COLO668 (cell line): ENCODE data around the gene KLHDC8B.
"Not testable (repeated sequence)": the region's sequence is repeated elsewhere in the genome, so short reads cannot be mapped to it uniquely, and the experiment has no call there.

Experiments used
- DNase-seq: peaks from one replicate; lab custom pipeline; 2025; ENCODE audit not compliant: unreplicated experiment; lab: John Stamatoyannopoulos, UW

The KLHDC8B gene

DNA sequence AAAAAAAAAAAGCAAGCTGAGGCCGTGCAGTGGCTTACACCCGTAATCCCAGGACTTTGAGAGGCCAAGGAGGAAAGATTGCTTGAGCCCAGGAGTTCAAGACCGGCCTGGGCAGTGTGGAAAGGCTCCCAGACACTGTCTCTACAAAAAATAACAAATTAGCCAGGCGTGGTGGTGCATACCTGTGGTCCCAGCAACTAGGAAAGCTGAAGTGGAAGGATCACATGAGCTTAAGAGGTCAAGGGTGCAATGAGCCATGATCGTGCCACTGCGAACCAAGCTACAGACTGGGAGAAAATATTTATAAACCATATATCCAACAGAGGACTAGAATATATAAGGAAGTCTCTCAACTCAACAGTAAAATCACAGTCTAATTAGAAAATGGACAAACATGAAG is 10.0 kb downstream of the KLHDC8B start:
- DNase-seq, result no peak

GRCh38 chr3:49182682-49183081 is 11.3 kb downstream of the KLHDC8B start:
- DNase-seq, result no peak

DNA sequence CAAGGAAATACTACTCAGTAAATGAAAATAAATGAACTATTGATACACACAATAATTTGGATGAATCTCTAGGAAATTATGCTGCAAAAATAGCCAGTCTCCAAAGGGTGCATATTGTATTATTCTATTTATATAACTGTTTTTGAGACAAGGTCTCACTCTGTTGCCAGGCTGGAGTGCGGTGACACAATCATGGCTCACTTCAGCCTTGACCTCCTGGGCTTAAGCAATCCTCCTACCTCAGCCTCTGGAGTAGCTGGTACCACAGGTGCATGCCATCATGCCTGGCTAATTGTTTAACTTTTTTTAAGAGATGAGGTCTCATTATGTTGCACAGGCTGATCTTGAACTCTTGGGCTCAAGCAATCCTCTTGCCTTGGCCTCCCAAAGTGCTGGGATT is 12.5 kb downstream of the KLHDC8B start:
- no peak for DNase-seq

DNA sequence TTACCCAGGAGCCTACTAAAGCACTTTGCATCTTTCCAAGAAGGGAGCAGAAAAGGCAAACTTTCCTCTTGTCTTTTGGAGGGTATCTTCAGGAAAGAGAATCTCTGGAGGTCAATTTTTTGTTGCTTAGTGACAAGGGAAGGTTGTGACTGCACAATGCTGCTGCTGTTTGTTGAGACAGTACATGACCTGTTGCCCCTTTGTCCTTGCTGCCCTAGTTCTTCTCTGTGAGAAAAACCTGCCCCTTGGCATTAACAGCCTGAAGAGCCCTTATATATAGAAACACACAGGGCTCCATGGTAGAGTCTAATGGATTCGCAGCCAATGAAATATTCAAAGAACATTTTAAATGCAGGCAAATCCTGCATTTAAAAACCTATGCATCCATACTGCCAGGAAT is 20.3 kb downstream of the KLHDC8B start:
- DNase-seq, result no peak

- no peak for DNase-seq
Observed at GRCh38 chr3:49198161-49198560, 26.8 kb downstream of the KLHDC8B start.

DNA sequence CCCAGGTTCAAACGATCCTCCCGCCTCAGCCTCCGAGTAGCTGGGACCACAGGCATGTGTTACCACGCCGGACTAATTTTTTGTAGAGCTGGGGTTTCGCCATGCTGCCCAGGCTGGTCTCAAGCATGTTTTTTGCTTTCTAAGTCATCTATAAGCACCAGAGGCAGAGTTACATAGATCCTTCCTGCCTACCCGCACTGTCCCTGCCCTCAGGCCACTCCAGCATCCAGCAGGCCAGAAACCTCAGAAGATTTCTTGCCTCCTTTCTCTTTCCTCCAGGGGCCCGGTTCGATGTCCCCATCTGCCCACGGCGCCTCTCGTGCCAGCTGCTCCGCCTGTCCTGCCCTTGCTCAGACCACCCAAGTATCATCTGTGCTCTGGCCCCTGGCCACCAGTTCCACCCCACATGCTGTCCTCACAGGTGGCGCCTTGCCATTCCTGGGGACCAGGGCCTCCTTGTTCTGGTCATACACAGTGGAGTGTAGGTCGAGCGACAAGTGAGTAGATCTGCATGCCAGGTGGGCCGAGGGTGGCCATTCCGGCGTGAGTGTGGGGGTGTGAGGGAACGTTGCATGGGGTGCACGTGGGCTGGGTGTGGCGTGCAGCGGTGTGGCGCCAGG is 27.3 kb downstream of the KLHDC8B start:
- no peak for DNase-seq

DNA sequence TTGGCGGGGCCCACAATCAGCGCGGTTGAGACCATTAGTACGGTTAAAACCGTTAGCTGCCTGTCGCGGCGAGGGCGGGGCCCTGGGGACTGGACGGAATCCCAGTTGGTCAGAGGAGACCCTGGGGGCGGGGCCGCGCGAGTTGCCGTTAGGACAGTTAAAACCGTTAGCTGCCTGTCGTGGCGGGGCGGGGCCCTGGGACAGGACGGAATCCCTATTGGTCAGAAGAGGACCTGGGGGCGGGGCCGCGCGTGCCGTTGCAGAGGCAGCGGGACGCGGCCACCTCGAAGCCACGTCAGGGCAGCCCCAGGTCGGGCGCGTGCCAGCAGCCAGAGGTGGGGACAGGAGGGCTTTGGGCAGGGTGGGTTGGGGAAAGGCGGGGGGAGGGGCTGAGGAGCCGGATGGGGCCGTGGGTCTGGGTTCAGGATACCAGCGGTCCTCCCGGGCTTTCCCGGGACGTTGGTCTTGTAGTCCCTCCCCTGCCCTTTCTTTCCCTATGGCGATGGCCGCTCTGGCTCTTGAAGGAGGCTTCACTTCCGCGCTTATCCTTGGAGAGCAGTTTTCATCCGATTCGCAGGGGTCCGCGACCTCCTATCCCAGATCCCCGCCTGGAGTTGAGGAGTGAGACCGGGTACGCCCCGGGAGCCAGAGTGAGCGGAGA is 28.0 kb downstream of the KLHDC8B start:
- no peak for DNase-seq

GRCh38 chr3:49199900-49200281 is 28.5 kb downstream of the KLHDC8B start:
- no peak for DNase-seq

GRCh38 chr3:49213541-49213943 is 42.1 kb downstream of the KLHDC8B start:
- DNase-seq, result no peak

GRCh38 chr3:49213998-49214397 is 42.6 kb downstream of the KLHDC8B start:
- no peak for DNase-seq

DNA sequence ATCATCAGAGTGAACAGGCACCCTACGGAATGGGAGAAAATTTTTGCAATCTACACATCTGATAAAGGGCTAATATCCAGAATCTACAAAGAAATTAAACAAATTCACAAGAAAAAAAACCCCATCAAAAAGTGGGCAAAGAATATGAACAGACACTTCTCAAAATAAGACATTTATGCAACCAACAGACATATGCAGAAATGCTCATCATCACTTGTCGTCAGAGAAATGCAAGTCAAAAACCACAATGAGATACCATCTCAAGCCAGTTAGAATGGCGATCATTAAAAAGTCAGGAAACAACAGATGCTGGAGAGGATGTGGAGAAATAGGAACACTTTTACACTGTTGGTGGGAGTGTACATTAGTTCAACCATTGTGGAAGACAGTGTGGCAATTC is 45.3 kb downstream of the KLHDC8B start:
- not testable (repeated sequence) for DNase-seq

- not testable (repeated sequence) for DNase-seq
Observed at GRCh38 chr3:49217108-49217507, 45.7 kb downstream of the KLHDC8B start.

- DNase-seq, result no peak
Observed at GRCh38 chr3:49217688-49218470, 46.5 kb downstream of the KLHDC8B start.

DNA sequence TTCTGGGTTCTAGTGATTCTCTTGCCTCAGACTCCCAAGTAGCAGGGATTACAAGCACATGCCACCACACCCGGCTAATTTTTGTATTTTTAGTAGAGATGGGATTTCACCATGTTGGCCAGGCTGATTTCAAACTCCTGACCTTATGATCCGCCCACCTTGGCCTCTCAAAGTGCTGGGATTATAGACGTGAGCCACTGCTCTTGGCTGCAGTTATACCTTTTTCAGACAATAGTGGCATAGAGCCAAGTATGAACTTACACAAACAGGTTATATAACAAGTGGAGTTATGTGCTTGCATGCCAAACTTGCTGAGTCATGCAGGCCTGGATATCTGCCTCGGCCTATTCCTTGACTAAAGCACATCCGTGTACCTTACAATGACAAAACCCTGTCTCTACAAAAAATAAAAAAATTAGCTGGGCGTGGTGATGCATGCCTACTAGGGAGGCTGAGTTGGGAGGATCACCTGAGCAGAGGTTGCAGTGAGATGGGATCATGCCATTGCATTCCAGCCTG is 47.1 kb downstream of the KLHDC8B start:
- peak; percentile 3 for DNase-seq

DNA sequence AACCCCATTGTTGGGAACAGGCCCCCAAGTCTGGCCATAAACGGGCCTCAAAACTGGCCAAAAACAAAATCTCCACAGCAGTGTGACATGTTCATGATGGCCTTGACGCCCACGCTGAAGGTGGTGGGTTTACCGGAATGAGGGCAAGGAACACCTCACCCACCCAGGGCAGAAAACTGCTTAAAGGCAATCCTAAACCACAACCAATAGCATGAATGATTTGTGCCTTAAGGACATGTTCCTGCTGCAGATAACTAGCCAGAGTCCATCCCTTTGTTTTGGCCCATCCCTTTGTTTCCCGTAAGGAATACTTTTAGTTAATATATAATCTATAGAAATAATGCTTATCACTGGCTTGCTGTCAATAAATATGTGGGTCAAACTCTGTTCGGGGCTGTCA is 47.7 kb downstream of the KLHDC8B start:
- DNase-seq, result no peak

- DNase-seq, result not testable (repeated sequence)
Observed at GRCh38 chr3:49220985-49221563, 49.7 kb downstream of the KLHDC8B start.

- no peak for DNase-seq
Observed at GRCh38 chr3:49222002-49222401, 50.6 kb downstream of the KLHDC8B start.
